ENCODE data around the gene YAE1.

The YAE1 gene

DNA sequence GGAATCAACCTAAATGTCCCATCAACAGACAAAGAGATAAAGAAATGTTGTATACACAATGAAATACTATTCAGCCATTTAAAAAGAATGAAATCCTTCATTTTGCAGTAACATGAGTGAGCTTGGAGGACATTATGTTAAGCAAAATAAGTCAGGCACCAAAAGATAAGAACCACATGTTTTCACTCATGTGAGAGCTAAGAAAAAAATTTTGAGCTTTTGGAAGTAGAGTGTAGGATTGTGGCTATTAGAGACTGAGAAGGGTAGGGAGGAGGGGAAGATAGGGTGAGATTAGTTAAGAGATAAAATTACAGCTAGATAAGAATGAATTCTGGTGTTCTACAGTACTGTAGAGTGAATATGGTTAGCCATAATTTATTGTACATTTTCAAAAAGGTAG, 8.3 kb upstream of the YAE1 start:
- DNase-seq, result no peak

DNA sequence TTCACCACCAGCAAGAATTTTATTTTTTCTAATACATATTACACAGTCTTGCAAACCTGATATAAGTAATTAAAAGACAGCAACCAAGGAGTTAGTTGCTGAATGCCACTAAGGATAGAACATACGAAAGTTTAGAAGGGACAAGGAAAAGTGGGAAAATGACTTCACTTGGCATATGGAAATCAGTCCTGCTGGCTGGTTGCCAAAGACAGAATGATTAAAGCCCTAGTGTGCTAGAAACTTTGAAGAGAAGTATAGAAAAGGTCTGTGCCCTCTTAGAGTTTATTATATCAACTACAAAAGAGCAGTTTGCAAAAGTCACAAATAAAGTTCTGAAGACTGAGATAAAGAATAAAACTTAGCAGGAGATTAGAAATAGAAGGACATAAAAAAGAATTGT, 5.8 kb upstream of the YAE1 start:
- DNase-seq, result no peak

- no peak for DNase-seq
Measured at GRCh38 chr7:39560997-39561396, 5.2 kb upstream of the YAE1 start.

GRCh38 chr7:39565538-39565937, 666 bp upstream of the YAE1 start:
- DNase-seq, result no peak

DNA sequence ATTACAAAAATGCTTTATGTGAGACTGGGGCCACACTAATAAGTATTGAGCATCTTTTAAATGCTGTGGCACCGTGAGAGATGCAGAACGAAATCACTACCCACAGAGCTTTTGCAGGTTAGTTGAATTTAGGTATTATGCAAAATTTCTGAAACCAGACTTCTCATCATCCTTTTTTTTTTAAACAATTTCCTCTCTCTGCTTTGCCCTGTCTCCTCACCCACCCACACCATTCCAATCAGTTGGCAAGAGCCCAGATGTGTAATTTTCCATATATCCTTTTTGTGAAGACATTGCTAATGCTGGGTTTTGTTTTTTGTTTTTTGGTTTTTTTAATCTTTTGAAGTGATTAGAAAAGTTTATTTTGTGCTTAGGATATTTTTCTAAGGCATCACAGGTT, 1.1 kb downstream of the YAE1 start:
- DNase-seq, result no peak

DNA sequence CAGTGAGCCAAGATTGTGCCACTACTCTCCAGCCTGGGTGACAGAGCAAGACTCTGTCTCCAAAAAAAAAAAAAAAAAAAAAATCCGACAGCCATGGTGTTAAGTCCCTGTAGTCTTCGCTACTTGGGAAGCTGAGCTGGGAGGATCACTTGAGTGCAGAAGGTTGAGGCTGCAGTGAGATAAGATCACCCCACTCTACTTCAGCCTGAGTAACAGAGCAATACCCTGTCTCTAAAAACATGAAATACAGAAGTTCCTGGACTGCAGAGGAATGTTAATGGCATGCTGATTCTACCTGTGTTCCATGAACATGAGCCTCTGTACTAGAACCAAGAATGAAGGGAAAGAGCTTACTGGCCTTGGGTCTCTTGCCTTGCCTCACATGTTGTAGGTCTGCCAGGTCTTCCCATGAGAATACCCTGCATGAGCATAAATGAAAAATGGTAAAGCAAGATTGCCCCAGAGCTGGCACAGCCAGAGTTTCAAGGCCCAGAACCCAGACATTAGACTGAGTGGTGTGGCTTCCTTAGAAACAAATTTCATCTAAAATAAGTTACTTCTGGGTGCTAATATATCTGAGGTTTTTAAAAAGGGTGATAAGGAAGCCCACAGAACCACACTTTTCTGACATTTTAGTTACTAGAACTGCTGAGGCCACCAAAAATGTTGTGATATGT, 8.6 kb downstream of the YAE1 start:
- DNase-seq, result no peak

DNA sequence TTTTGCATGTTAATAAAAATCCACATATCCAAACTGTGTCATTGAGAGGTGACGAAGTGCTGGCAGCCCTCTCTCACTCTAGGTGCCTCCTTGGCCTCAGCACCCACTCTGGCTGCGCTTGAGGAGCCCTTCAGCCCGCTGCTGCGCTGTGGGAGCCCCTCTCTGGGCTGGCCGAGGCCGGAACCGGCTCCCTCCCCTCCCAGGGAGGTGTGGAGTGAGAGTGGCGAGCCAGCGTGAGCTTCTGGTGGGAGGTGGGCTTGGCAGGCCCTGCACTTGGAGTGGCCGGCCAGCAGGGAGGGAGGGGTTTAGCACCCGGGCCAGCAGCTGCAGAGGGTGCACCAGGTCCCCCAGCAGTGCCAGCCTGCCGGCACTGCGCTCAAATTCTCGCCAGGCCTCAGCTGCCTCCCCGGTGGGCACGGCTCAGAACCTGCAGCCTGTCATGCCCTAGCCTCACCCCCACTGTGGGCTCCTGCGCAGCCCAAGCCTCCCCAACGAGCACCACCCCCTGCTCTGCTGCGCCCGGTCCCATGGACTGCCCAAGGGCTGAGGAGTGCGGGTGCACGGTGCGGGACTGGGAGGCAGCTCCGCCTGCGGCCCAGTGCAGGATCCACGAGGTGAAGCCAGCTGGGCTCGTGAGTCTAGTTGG, 11.1 kb downstream of the YAE1 start:
- DNase-seq, result no peak

- DNase-seq, result peak; percentile 78
Measured at GRCh38 chr7:39580149-39580874, 14.1 kb downstream of the YAE1 start.

- no peak for DNase-seq
Measured at GRCh38 chr7:39582536-39582935, 16.3 kb downstream of the YAE1 start.

DNA sequence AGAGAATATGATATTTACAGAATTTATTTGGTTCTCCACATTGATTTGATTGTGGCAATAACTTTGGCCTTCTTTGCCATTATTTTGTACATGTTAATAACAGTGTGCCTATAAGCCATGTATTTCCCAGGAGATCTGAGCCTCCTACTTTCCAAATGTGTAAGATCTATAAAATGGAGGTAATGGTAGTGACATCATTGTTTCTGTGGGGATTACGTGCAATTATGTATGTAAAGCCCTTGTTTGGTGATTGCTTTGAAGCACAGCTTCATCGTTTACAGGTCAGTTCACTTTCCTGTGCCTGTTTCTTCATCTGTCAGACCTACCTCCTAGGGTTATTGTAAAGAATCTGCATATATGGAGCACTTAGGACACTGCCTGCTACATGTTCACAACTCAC, 17.3 kb downstream of the YAE1 start:
- DNase-seq, result no peak

GRCh38 chr7:39587393-39587792, 21.2 kb downstream of the YAE1 start:
- DNase-seq, result no peak

DNA sequence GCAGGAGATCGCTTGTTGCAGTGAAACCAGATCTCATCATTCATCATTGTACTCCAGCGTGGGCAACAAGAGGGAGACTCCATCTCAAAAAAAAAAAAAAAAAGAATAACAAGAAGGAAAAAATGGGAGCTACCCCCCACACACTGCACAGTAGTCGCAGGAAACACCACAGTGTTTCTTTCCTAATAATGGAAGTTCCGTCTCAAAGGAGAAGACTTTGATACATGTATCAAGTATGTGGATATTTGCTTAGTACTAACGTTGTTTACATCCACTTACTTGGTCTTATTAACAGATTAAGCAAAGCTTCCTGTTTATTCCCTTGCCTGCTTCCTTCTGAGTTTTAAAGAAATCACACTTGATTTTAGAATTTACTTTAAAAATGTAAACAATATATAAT, 22.2 kb downstream of the YAE1 start:
- no peak for DNase-seq

DNA sequence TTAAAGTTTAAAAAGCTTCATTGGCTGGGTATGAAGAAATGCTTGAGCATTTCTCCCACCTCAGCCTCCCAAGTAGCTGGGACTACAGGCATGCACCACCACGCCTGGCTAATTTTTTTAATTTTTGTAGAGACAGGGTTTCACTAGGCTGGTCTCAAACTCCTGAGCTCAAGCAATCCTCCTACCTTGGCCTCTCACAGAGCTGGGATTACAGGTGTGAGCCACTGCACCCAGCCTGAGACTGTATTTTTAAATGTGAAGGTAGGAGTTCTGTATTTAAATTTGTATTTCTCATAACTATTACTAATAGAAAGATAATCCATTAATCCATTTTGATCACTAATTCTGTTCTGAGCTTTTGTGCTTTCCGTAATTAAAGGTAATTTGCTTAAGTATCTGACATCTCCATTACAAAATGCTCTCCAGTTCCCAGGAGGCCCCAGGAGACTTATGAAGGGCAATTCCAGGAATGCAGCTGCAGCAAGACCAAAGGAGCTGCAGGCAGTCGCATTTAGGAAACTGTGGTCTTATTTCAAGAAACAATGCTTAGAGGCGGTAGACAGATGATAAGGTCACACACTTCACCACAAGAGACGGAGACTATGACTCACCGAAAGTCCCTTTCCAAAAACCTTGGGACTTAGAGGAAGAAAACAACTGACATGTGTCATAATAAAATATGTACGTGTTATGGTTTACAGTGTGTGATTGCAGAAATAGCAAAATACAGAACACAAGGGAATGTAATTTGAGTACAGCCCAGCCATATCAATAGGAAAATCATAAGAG, 23.3 kb downstream of the YAE1 start:
- peak; percentile 66 for DNase-seq

DNA sequence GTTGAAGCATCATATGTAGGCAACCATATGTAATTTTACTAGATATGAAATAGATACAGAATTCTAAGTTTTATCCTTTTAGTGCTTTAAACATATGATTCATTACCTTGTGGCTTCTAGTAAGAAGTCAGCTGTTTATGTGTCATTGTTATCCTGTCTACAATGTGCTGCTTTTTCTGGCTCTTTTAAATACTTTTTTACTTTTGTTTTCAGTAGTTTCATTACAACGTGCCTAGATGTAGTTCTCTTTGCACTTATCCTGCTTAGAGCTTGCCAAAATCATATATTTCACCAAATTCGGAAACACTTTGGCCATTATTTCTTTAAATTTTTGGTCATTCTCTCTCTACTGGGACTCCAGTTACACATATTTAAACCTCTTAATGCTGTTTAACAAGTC, 26.4 kb downstream of the YAE1 start:
- no peak for DNase-seq

DNA sequence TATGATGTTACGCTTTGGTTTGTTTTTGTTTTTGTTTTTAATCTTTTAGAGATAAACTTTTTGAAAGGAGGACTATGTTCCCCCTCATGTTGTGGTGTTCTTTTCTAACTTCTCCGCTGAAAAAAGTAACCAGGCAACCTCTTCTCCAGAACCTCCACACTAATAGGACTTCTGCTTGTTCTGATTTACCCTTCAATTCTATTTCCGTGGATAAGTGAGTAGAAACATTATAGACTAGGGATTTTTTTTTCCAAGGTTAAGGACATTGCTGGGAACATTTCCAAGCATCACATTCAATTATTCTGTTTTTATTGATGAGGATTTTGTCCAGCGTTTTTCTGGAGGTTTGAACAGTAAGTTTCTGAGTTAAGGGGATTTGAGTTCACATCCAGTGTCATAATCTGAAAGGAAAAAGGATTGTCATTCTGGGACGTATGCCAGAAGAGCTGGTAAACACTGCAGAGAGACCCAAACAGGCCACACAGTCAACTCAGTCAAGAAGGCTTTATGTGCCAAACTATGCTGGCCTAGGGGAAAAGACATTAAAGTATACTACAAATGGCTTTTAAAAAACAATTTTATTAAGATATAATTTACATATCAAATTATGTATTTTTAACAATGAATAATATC, 28.9 kb downstream of the YAE1 start:
- DNase-seq, result no peak

GRCh38 chr7:39602351-39602750, 36.1 kb downstream of the YAE1 start:
- no peak for DNase-seq

DNA sequence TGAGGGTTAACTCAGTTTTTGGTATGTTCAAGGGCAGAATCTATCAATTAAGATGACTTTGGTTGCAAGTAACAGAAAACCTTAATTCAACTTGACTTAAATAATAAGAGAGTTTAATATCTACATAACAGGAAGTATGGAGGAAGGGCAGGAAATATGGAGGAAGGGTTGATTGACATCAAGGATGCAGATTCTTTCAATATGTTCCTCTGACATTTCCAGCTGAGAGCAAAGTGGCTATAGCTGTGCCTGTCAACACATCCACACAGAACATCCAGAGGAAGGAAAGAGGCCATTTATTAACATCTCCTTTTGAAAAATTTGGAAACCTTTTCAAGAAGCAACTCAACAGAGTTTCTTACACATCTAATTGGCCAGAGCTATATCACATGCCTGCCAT, 37.7 kb downstream of the YAE1 start:
- no peak for DNase-seq

DNA sequence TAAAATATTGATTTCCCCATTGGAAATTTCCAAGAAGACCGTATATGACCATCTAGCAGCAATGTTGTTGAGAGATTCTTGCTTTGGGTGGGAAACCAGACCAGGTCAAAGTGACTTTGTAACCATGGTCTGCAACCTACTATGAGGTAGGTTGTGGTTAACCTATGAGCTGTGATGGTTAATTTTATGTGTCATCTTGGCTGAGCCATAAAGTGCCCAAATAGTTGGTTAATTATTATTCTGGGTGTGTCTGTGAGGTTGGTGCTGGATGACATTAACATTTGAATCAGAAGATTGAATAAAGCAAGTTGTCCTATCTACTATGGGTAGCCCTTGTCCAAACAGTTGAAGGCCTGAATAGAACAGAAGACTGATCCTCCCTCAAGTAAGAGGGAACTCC, 38.9 kb downstream of the YAE1 start:
- DNase-seq, result no peak

GRCh38 chr7:39606352-39606751, 40.1 kb downstream of the YAE1 start:
- no peak for DNase-seq

GRCh38 chr7:39606941-39607340, 40.7 kb downstream of the YAE1 start:
- DNase-seq, result no peak

GRCh38 chr7:39607865-39608264, 41.7 kb downstream of the YAE1 start:
- DNase-seq, result no peak

- DNase-seq, result no peak
Measured at GRCh38 chr7:39608278-39608677, 42.1 kb downstream of the YAE1 start.

Measured in CD4-positive, alpha-beta T cell treated with Interleukin-15 for 1 hour (primary cell).